Neural cell (in vitro differentiated cells): ENCODE data around the gene MAML3.

Source experiments
- CTCF ChIP-seq: fragments of 450-650 bp; IDR thresholded peaks from 2 replicates; pipeline ENCODE4 v1.5.1; 2014; ENCODE audit warnings: antibody characterized with exemption, mild to moderate bottlenecking, moderate library complexity; ENCODE audit not compliant: poor library complexity, severe bottlenecking
- EP300 ChIP-seq: fragments of 450-650 bp; conservative IDR thresholded peaks from 2 replicates; pipeline ENCODE4 v1.6.1; 2014; ENCODE audit warnings: antibody characterized with exemption, mild to moderate bottlenecking, moderate library complexity; ENCODE audit not compliant: poor library complexity, severe bottlenecking
- MXI1 ChIP-seq: fragments of 450-650 bp; conservative IDR thresholded peaks from 2 replicates; pipeline ENCODE4 v1.6.1; 2014; ENCODE audit warnings: antibody characterized with exemption, mild to moderate bottlenecking; ENCODE audit not compliant: poor library complexity, severe bottlenecking
- POLR2AphosphoS5 ChIP-seq: IDR thresholded peaks from 2 replicates; pipeline ENCODE4 v1.6.1; 2012

GRCh38 chr4:140094438-140095420, 59.3 kb downstream of the MAML3 start:
- TF ChIP-seq CTCF (no peak), EP300 (no peak), MXI1 (no peak), POLR2AphosphoS5 (no peak)
